Mesodermal cell (in vitro differentiated cells): Measurements from ENCODE around the gene MPG.
"Not testable (repeated sequence)": the region's sequence is repeated elsewhere in the genome, so short reads cannot be mapped to it uniquely, and the experiment has no call there.

ENCODE experiments used
- H3K27ac ChIP-seq: 2 replicates; pipeline ENCODE4 v1.7.0; 2013; ENCODE audit warnings: mild to moderate bottlenecking, low read depth, low read length, moderate library complexity; ENCODE audit not compliant: severe bottlenecking
- H3K36me3 ChIP-seq: 2 replicates; pipeline ENCODE4 v1.7.1; 2013; ENCODE audit warnings: mild to moderate bottlenecking, low read length, moderate library complexity; ENCODE audit not compliant: control insufficient read depth, insufficient read depth
- H3K4me1 ChIP-seq: one replicate; pipeline ENCODE4 v1.7.1; 2013; ENCODE audit warnings: mild to moderate bottlenecking, low read length; ENCODE audit not compliant: insufficient read depth, control insufficient read depth, poor library complexity, severe bottlenecking
- H3K4me3 ChIP-seq: 2 replicates; pipeline ENCODE4 v1.7.0; 2013; ENCODE audit warnings: low read length, control low read depth, mild to moderate bottlenecking; ENCODE audit not compliant: insufficient read depth, poor library complexity, severe bottlenecking; ENCODE audit errors: extremely low read depth
- H3K9me3 ChIP-seq: 2 replicates; pipeline ENCODE4 v1.7.1; 2013; ENCODE audit warnings: mild to moderate bottlenecking, low read length, moderate library complexity; ENCODE audit not compliant: control insufficient read depth
- WGBS, 2 experiments: methylation state at CpG; one replicate each; pipeline ENCODE4 v1.1.5; 2013; ENCODE audit warnings: missing lambda C conversion rate in 2 of 2; ENCODE audit not compliant: insufficient coverage in 2 of 2; 5-methylcytosine and 5-hydroxymethylcytosine counted together

The MPG gene

GRCh38 chr16:118857-119256, 40.8 kb downstream of the MPG start:
- Histone ChIP-seq H3K27ac (no peak overlapping the region), H3K4me3 (no peak overlapping the region), H3K4me1 (peaks cover 2% of the 10 kb centered on the region), H3K9me3 (no peaks in the 10 kb centered on the region), H3K36me3 (peaks cover 22% of the 10 kb centered on the region)
- 95 to 100% methylated on average over 1 to 2 of the region's 2 CpGs for WGBS, 2 experiments

- no peak overlapping the region for H3K27ac ChIP-seq
- H3K4me3 ChIP-seq: no peak overlapping the region
- H3K36me3 ChIP-seq: peaks cover 21% of the 10 kb centered on the region
- H3K4me1 ChIP-seq: no peaks in the 10 kb centered on the region
- 93 to 100% methylated on average over 3 of the region's 5 CpGs for WGBS, 2 experiments
- H3K9me3 ChIP-seq: no peaks in the 10 kb centered on the region
Observed at GRCh38 chr16:119295-119694, 41.3 kb downstream of the MPG start.

GRCh38 chr16:119835-120491, 41.9 kb downstream of the MPG start:
- WGBS, 2 experiments: 73 to 85% methylated on average over 2 of the region's 3 CpGs
- no peaks in the 10 kb centered on the region for H3K9me3 ChIP-seq
- H3K4me1 ChIP-seq: no peaks in the 10 kb centered on the region
- no peak overlapping the region for H3K27ac ChIP-seq
- H3K36me3 ChIP-seq: peaks cover 17% of the 10 kb centered on the region
- no peak overlapping the region for H3K4me3 ChIP-seq

GRCh38 chr16:120756-121155, 42.7 kb downstream of the MPG start:
- H3K27ac ChIP-seq: no peak overlapping the region
- H3K4me1 ChIP-seq: no peaks in the 10 kb centered on the region
- H3K4me3 ChIP-seq: no peak overlapping the region
- peaks cover 17% of the 10 kb centered on the region for H3K36me3 ChIP-seq
- no peaks in the 10 kb centered on the region for H3K9me3 ChIP-seq
- 80% methylated on average over 1 of the region's 2 CpGs for WGBS, 2 experiments

GRCh38 chr16:122361-122760, 44.3 kb downstream of the MPG start:
- Histone ChIP-seq H3K9me3 (no peaks in the 10 kb centered on the region), H3K4me3 (no peak overlapping the region), H3K4me1 (no peaks in the 10 kb centered on the region), H3K27ac (no peak overlapping the region), H3K36me3 (peaks cover 2% of the 10 kb centered on the region)
- no CpG with 5 or more reads among the region's 1 CpG for WGBS, 2 experiments

GRCh38 chr16:123558-124350, 45.7 kb downstream of the MPG start:
- 81 to 84% methylated on average over 8 of the region's 19 CpGs for WGBS, 2 experiments
- H3K9me3 ChIP-seq, H3K4me1 ChIP-seq, H3K36me3 ChIP-seq, H3K27ac ChIP-seq, H3K4me3 ChIP-seq: not testable (repeated sequence)

GRCh38 chr16:125011-125410, 47.0 kb downstream of the MPG start:
- Histone ChIP-seq H3K36me3 (no peaks in the 10 kb centered on the region), H3K9me3 (no peaks in the 10 kb centered on the region), H3K27ac (no peak overlapping the region), H3K4me3 (no peak overlapping the region), H3K4me1 (no peaks in the 10 kb centered on the region)
- WGBS, 2 experiments: 96 to 100% methylated on average over 2 to 3 of the region's 3 CpGs

GRCh38 chr16:129075-129474, 51.0 kb downstream of the MPG start:
- H3K27ac ChIP-seq: no peak overlapping the region
- H3K4me3 ChIP-seq: no peak overlapping the region
- H3K4me1 ChIP-seq: no peaks in the 10 kb centered on the region
- no peaks in the 10 kb centered on the region for H3K36me3 ChIP-seq
- WGBS, 2 experiments: 87 to 100% methylated on average over 2 of the region's 2 CpGs
- H3K9me3 ChIP-seq: no peaks in the 10 kb centered on the region

GRCh38 chr16:130533-131173, 52.6 kb downstream of the MPG start:
- Histone ChIP-seq H3K36me3 (no peaks in the 10 kb centered on the region), H3K4me1 (no peaks in the 10 kb centered on the region), H3K9me3 (no peaks in the 10 kb centered on the region), H3K4me3 (no peak overlapping the region), H3K27ac (no peak overlapping the region)
- WGBS, 2 experiments: 94 to 98% methylated on average over 12 to 13 of the region's 15 CpGs

GRCh38 chr16:132120-132519, 54.1 kb downstream of the MPG start:
- Histone ChIP-seq H3K4me1 (no peaks in the 10 kb centered on the region), H3K27ac (no peak overlapping the region), H3K9me3 (no peaks in the 10 kb centered on the region), H3K4me3 (no peak overlapping the region), H3K36me3 (no peaks in the 10 kb centered on the region)
- 91 to 94% methylated on average over 6 to 7 of the region's 7 CpGs for WGBS, 2 experiments

GRCh38 chr16:133716-134115, 55.7 kb downstream of the MPG start:
- no peaks in the 10 kb centered on the region for H3K9me3 ChIP-seq
- H3K4me1 ChIP-seq: no peaks in the 10 kb centered on the region
- no peak overlapping the region for H3K4me3 ChIP-seq
- no peak overlapping the region for H3K27ac ChIP-seq
- WGBS, 2 experiments: no CpG with 5 or more reads among the region's 2 CpGs
- H3K36me3 ChIP-seq: no peaks in the 10 kb centered on the region
